HG02571 (cell line): ENCODE results near the gene ANO8.
"Not testable (repeated sequence)": the region's sequence is repeated elsewhere in the genome, so short reads cannot be mapped to it uniquely, and the experiment has no call there.

Experiments used
- ATAC-seq: cut with Tn5 transposase; IDR thresholded peaks from one replicate; pipeline ENCODE4 v1.9.1; 2021; ENCODE audit warnings: mild to moderate bottlenecking, moderate library complexity; ENCODE audit not compliant: unreplicated experiment

ANO8 gene

GRCh38 chr19:17292301-17293074 is 42.2 kb downstream of the ANO8 start:
- ATAC-seq, result peak; percentile 63

GRCh38 chr19:17289489-17289888 is 45.2 kb downstream of the ANO8 start:
- ATAC-seq, result no peak

- no peak for ATAC-seq
These were observed 47.9 kb downstream of the ANO8 start for GRCh38 chr19:17286752-17287151.

GRCh38 chr19:17286263-17286662 is 48.4 kb downstream of the ANO8 start:
- no peak for ATAC-seq

- no peak for ATAC-seq
These were observed 49.1 kb downstream of the ANO8 start for GRCh38 chr19:17285415-17286135.

- ATAC-seq, result no peak
These were observed 51.1 kb downstream of the ANO8 start for GRCh38 chr19:17283504-17283996.

GRCh38 chr19:17282488-17283125 is 52.0 kb downstream of the ANO8 start:
- peak; percentile 66 for ATAC-seq

GRCh38 chr19:17281391-17282304 is 53.0 kb downstream of the ANO8 start, which contains the start of gene ANKLE1:
Gene ANKLE1 (plus strand): TSS chr19:17281901. CDS start chr19:17281921, 20 bp downstream.
- ATAC-seq, result no peak

GRCh38 chr19:17279436-17279835 is 55.2 kb downstream of the ANO8 start:
- no peak for ATAC-seq

- ATAC-seq, result no peak
These were observed 59.0 kb downstream of the ANO8 start for GRCh38 chr19:17275441-17276175.

- not testable (repeated sequence) for ATAC-seq
These were observed 59.8 kb downstream of the ANO8 start for GRCh38 chr19:17274892-17275291.
